K562 (cell line): ENCODE results near the gene XPNPEP3. TPM values are rescaled to one million over a fixed set of nuclear protein-coding genes. Genes with fewer than 3 reads are reported as not detected.

Source experiments
- C11orf30 ChIP-seq: fragments of 450-650 bp; IDR thresholded peaks from 2 replicates; pipeline ENCODE4 v1.6.1; 2016; ENCODE audit warnings: low read depth, mild to moderate bottlenecking
- DIDO1 ChIP-seq: fragments of 450-650 bp; IDR thresholded peaks from 2 replicates; pipeline ENCODE4 v1.6.1; 2016; ENCODE audit warnings: low read depth, missing biosample characterization, missing genetic modification characterization
- E2F6 ChIP-seq, 2 experiments: IDR thresholded peaks; 2 replicates each; pipeline ENCODE4 v1.6.1; 2011; ENCODE audit warnings: borderline replicate concordance in 1 of 2, control low read depth in 1 of 2, low read depth in 1 of 2, low read length in 1 of 2, mild to moderate bottlenecking in 1 of 2, mixed read lengths in 1 of 2, moderate library complexity in 1 of 2; ENCODE audit not compliant: insufficient read depth in 1 of 2, insufficient read length in 1 of 2, poor library complexity in 1 of 2, severe bottlenecking in 1 of 2; ENCODE audit errors: extremely low read depth in 1 of 2
- HDAC8 ChIP-seq: fragments of 450-650 bp; IDR thresholded peaks from 2 replicates; pipeline ENCODE4 v1.6.1; 2016; ENCODE audit warnings: mild to moderate bottlenecking, missing genetic modification characterization, moderate library complexity, missing compliant biosample characterization
- JUND ChIP-seq, 2 experiments: IDR thresholded peaks; 2 replicates in 1 of 2; 3 replicates in 1 of 2; pipeline ENCODE4 v1.6.1; 2011; ENCODE audit warnings: borderline replicate concordance in 2 of 2, low read depth in 2 of 2, low read length in 2 of 2, improper control_type of control experiment in 1 of 2, missing biosample characterization in 1 of 2, missing genetic modification characterization in 1 of 2, missing genetic modification reagents in 1 of 2
- KDM2B ChIP-seq: fragments of 250-450 bp; sonication (Bioruptor Pico); IDR thresholded peaks from 2 replicates; pipeline ENCODE4 v1.8.0; 2021; ENCODE audit warnings: mild to moderate bottlenecking, moderate library complexity
- KDM4B ChIP-seq, 2 experiments: fragments of 450-650 bp in 1 of 2; sonication (generic) in 1 of 2; IDR thresholded peaks; 2 replicates each; pipeline ENCODE4 v1.6.1; 2016 to 2017; ENCODE audit warnings: borderline replicate concordance in 2 of 2, antibody characterized with exemption in 1 of 2, low read depth in 1 of 2, mild to moderate bottlenecking in 1 of 2
- MAFK ChIP-seq: IDR thresholded peaks from 2 replicates; pipeline ENCODE4 v1.6.1; 2011; ENCODE audit warnings: low read length, improper control_type of control experiment
- NR0B1 ChIP-seq: fragments of 450-650 bp; IDR thresholded peaks from one replicate; pipeline ENCODE4 v1.6.1; 2018; ENCODE audit warnings: mild to moderate bottlenecking, moderate library complexity; ENCODE audit not compliant: partially characterized antibody
- NR2C2 ChIP-seq, 2 experiments: fragments of 200-800 bp in 1 of 2; sonication (Bioruptor generic) in 1 of 2; sonication (generic) in 1 of 2; formaldehyde crosslinking in 1 of 2; IDR thresholded peaks; 2 replicates each; pipeline versions ENCODE4 v1.6.1 to v1.8.0; 2016 to 2022; ENCODE audit warnings: mild to moderate bottlenecking in 1 of 2, missing compliant biosample characterization in 1 of 2, missing genetic modification characterization in 1 of 2, missing genetic modification reagents in 1 of 2
- PATZ1 ChIP-seq: fragments of 250-450 bp; sonication (Bioruptor Pico); IDR thresholded peaks from 2 replicates; pipeline ENCODE4 v1.5.0; 2020; ENCODE audit warnings: mild to moderate bottlenecking, borderline replicate concordance
- POLR2AphosphoS2 ChIP-seq: IDR thresholded peaks from 2 replicates; pipeline ENCODE4 v1.6.1; 2012; ENCODE audit warnings: low read length, improper control_type of control experiment
- RBFOX2 ChIP-seq: fragments of 200-400 bp; formaldehyde crosslinking; IDR thresholded peaks from 2 replicates; pipeline ENCODE4 v1.6.1; 2017; ENCODE audit warnings: low read depth, mild to moderate bottlenecking, low read length, moderate library complexity
- SP2 ChIP-seq: IDR thresholded peaks from 2 replicates; pipeline ENCODE4 v1.6.1; 2011; ENCODE audit warnings: mild to moderate bottlenecking, low read depth, low read length, moderate library complexity; ENCODE audit not compliant: poor library complexity, severe bottlenecking; ENCODE audit errors: extremely low read depth
- TBP ChIP-seq: optimal IDR thresholded peaks from 2 replicates; pipeline ENCODE3; 2011; ENCODE audit warnings: low read depth, low read length, improper control_type of control experiment
- ZNF217 ChIP-seq: sonication (generic); formaldehyde crosslinking; IDR thresholded peaks from 2 replicates; pipeline ENCODE4 v1.8.0; 2022; ENCODE audit warnings: mild to moderate bottlenecking, missing genetic modification reagents
- ZSCAN29 ChIP-seq: fragments of 450-650 bp; IDR thresholded peaks from 2 replicates; pipeline ENCODE4 v1.6.1; 2017
- polyA plus RNA-seq, 8 experiments: library from polyadenylated mRNA; depleted of rRNA in 4 of 8; stranded (reverse) in 5 of 8; unstranded in 3 of 8; fragments of >200 nt; fragmentation: Nextera tagmentation in 2 of 8; fragmentation: Illumina TruSeq in 1 of 8; extraction: Ambion mirVana in 2 of 8; extraction: Trizol in 1 of 8; gene quantifications; 2 replicates each; pipeline versions ENCODE4 v1.2.1 to v1.2.3, GENCODE V29; 2011 to 2014; ENCODE audit warnings: inconsistent platforms in 1 of 8, missing spikeins in 1 of 8
- total RNA-seq, 7 experiments: library from RNA; depleted of rRNA in 6 of 7; stranded (reverse); fragments of >200 nt in 6 of 7; fragmentation: Illumina TruSeq in 2 of 7; extraction: Trizol in 2 of 7; gene quantifications; 2 replicates each; pipeline versions ENCODE4 v1.2.1 to v1.2.3, GENCODE V29; 2011 to 2021; ENCODE audit warnings: low replicate concordance in 1 of 7
- TF ChIP-seq, protein P1 (sequence below): fragments of 200-800 bp; sonication (Bioruptor generic); IDR thresholded peaks from 2 replicates; pipeline ENCODE4 v1.6.1; 2017; ENCODE audit warnings: missing genetic modification characterization, missing compliant biosample characterization

XPNPEP3 gene
- total and polyA plus RNA-seq, 9 of the 15 experiments (the other 6 are each of a cell fraction or from before 2014, with no cell fraction given), result 9.1 to 22.6 (median 15.6) TPM

GRCh38 chr22:40950962-40951794 is 94.2 kb downstream of the XPNPEP3 start, which contains the start of gene RBX1 (continued):
- TF ChIP-seq, protein P1, sequence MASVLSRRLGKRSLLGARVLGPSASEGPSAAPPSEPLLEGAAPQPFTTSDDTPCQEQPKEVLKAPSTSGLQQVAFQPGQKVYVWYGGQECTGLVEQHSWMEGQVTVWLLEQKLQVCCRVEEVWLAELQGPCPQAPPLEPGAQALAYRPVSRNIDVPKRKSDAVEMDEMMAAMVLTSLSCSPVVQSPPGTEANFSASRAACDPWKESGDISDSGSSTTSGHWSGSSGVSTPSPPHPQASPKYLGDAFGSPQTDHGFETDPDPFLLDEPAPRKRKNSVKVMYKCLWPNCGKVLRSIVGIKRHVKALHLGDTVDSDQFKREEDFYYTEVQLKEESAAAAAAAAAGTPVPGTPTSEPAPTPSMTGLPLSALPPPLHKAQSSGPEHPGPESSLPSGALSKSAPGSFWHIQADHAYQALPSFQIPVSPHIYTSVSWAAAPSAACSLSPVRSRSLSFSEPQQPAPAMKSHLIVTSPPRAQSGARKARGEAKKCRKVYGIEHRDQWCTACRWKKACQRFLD (CRISPR knock-in tag), result no peak
- TF ChIP-seq ZSCAN29, result no peak
- TF ChIP-seq PATZ1 (CRISPR knock-in tag), result no peak
- no peak for TF ChIP-seq HDAC8 (tag)
- peak; percentile 98 for TF ChIP-seq C11orf30
- TF ChIP-seq ZNF217, result no peak
- no peak for TF ChIP-seq POLR2AphosphoS2
- no peak for TF ChIP-seq NR2C2 (CRISPR knock-in tag; IDR thresholded peaks at IDR 0.05)
- peak; percentile 97 for TF ChIP-seq NR2C2 (tag; IDR thresholded peaks at IDR 0.05)
- TF ChIP-seq KDM2B (CRISPR knock-in tag), result no peak
- peak; percentile 91 for TF ChIP-seq RBFOX2
- TF ChIP-seq KDM4B (IDR thresholded peaks at IDR 0.05; ENCODE audit: borderline replicate concordance in 2 of 2, low read depth in 1 of 2), result no peak
- TF ChIP-seq E2F6 (IDR thresholded peaks at IDR 0.05; ENCODE audit: borderline replicate concordance in 1 of 2, extremely low read depth in 1 of 2, insufficient read depth in 1 of 2, insufficient read length in 1 of 2, low read depth in 1 of 2, low read length in 1 of 2, poor library complexity in 1 of 2, severe bottlenecking in 1 of 2), result peak; percentile 12 to 16
- TF ChIP-seq NR0B1, result no peak
- TF ChIP-seq MAFK, result no peak
- TF ChIP-seq DIDO1 (tag), result peak; percentile 59; the same call in 1 of the 2 replicates
- TF ChIP-seq TBP, result peak; percentile 89
- TF ChIP-seq JUND (IDR thresholded peaks at IDR 0.05; ENCODE audit: borderline replicate concordance, low read depth, low read length), result no peak
- no peak for TF ChIP-seq JUND (tag; IDR thresholded peaks at IDR 0.05; ENCODE audit: borderline replicate concordance, low read depth, low read length)
- TF ChIP-seq SP2, result peak; percentile 74
